GM12878 (cell line): ENCODE measurements around the gene KRTAP19-3. TPM values are rescaled to one million over a fixed set of nuclear protein-coding genes. Genes with fewer than 3 reads are reported as not detected.

ENCODE experiments used
- ATAC-seq: fragments of 200-7000 bp; cut with Tn5 transposase; 3 replicates; pipeline ENCODE4 v1.9.1; 2020; ENCODE audit warnings: mild to moderate bottlenecking, moderate library complexity
- BruUV-seq: library from RNA; stranded (reverse); fragments of 400-500 nt; replicated peaks from 2 replicates; lab custom pipeline; 2021; lab: Mats Ljungman, UMichigan
- CTCF ChIA-PET: fragments of 300-600 bp; sonication (Branson Sonifier 250); formaldehyde crosslinking; extraction: SDS; loops from one replicate; lab custom pipeline; 2021; ENCODE audit warnings: inconsistent platforms; lab: Yijun Ruan, JAX
- POLR2A ChIA-PET: fragments of 350-600 bp; formaldehyde crosslinking; extraction: SDS; loops from one replicate; lab custom pipeline; 2021; ENCODE audit warnings: inconsistent platforms; lab: Charles Lee
- RAD21 ChIA-PET: fragments of 300-600 bp; sonication (Branson Sonifier 250); formaldehyde crosslinking; loops from one replicate; lab custom pipeline; 2023; ENCODE audit warnings: antibody characterized with exemption; ENCODE audit not compliant: unreplicated experiment; lab: Charles Lee
- SMC1A ChIA-PET: fragments of 300-600 bp; sonication (Branson Sonifier 250); formaldehyde crosslinking; loops from one replicate; lab custom pipeline; 2023; ENCODE audit not compliant: unreplicated experiment, uncharacterized antibody; lab: Charles Lee
- DNase-seq: peaks from one replicate; pipeline ENCODE4 v3.0.0-alpha.2; 2011; ENCODE audit warnings: low read depth, low spot score
- FAIRE-seq: peaks from 3 replicates; lab custom pipeline; 2011; peaks lifted over from hg19 to GRCh38; lab: Jason Lieb, UNC
- H2AFZ ChIP-seq: 2 replicates; pipeline ENCODE4 v1.6.0; 2011; ENCODE audit warnings: low read depth, low read length, control low read depth; ENCODE audit not compliant: control insufficient read depth
- H3K27ac ChIP-seq: 2 replicates; pipeline ENCODE4 v1.5.1; 2011; ENCODE audit warnings: control low read depth; ENCODE audit not compliant: control insufficient read depth, insufficient read depth
- H3K27me3 ChIP-seq, 2 experiments: replicated peaks in 1 of 2; 2 replicates each; pipeline versions ENCODE4 v1.6.0 to v1.6.1; 2011; ENCODE audit warnings: low read length in 1 of 2; ENCODE audit not compliant: control insufficient read depth in 2 of 2, insufficient read depth in 2 of 2
- H3K36me3 ChIP-seq, 2 experiments: 2 replicates each; pipeline ENCODE4 v1.5.1; 2011; ENCODE audit warnings: low read length in 1 of 2; ENCODE audit not compliant: control insufficient read depth in 2 of 2, insufficient read depth in 2 of 2
- H3K4me1 ChIP-seq: 2 replicates; pipeline ENCODE4 v1.6.1; 2011; ENCODE audit warnings: mild to moderate bottlenecking, low read length, moderate library complexity, mixed read lengths; ENCODE audit not compliant: control insufficient read depth, insufficient read depth
- H3K4me2 ChIP-seq: 2 replicates; pipeline ENCODE4 v1.6.0; 2011; ENCODE audit warnings: control low read depth; ENCODE audit not compliant: control insufficient read depth, insufficient read depth
- H3K4me3 ChIP-seq: fragments of 200-600 bp; sonication (generic); 2 replicates; pipeline ENCODE4 v1.5.1; 2016
- H3K79me2 ChIP-seq: 2 replicates; pipeline ENCODE4 v1.6.0; 2011; ENCODE audit warnings: low read length; ENCODE audit not compliant: control insufficient read depth, insufficient read depth
- H3K9ac ChIP-seq: 2 replicates; pipeline ENCODE4 v1.8.0; 2011; ENCODE audit warnings: low read length, control low read depth, mixed read lengths; ENCODE audit not compliant: control insufficient read depth, insufficient read depth
- H3K9me3 ChIP-seq: replicated peaks from 3 replicates; pipeline ENCODE4 v1.5.1; 2011; ENCODE audit warnings: mild to moderate bottlenecking, low read length; ENCODE audit not compliant: control insufficient read depth, insufficient read depth
- H4K20me1 ChIP-seq: 2 replicates; pipeline ENCODE4 v1.6.0; 2011; ENCODE audit not compliant: control insufficient read depth, insufficient read depth
- ATF7 ChIP-seq: fragments of 450-650 bp; IDR thresholded peaks from 2 replicates; pipeline ENCODE4 v1.6.1; 2016; ENCODE audit warnings: low read depth, mild to moderate bottlenecking
- EGR1 ChIP-seq, 2 experiments: IDR thresholded peaks; 1 replicate in 1 of 2; 2 replicates in 1 of 2; pipeline ENCODE4 v1.6.1; 2011 to 2012; ENCODE audit warnings: low read depth in 2 of 2, low read length in 2 of 2, borderline replicate concordance in 1 of 2, mild to moderate bottlenecking in 1 of 2, moderate library complexity in 1 of 2
- SUZ12 ChIP-seq: fragments of 200-600 bp; sonication (generic); IDR thresholded peaks from one replicate; pipeline ENCODE4 v1.6.1; 2018; ENCODE audit warnings: antibody characterized with exemption, mild to moderate bottlenecking; ENCODE audit not compliant: unreplicated experiment
- WGBS: methylation state at CpG from one replicate; pipeline ENCODE4 v1.1.6; 2016; ENCODE audit warnings: low lambda C conversion rate; ENCODE audit not compliant: insufficient replicate concordance, insufficient coverage; ENCODE audit errors: missing lambda C conversion rate; 5-methylcytosine and 5-hydroxymethylcytosine counted together
- in situ Hi-C: fragments of 300-500 bp; cut with MboI; formaldehyde crosslinking; loops from 9 replicates; pipeline ENCODE4 v1.14.3; 2018; ENCODE audit warnings: mixed read lengths
- intact Hi-C: fragments of 100-400 bp; cut with micrococcal nuclease; formaldehyde crosslinking; loops from one replicate; pipeline ENCODE4 v1.14.2; 2022; ENCODE audit not compliant: unreplicated experiment
- polyA plus RNA-seq, 11 experiments: library from polyadenylated mRNA; depleted of rRNA in 4 of 11; unstranded in 6 of 11; stranded (reverse) in 5 of 11; fragments of >200 nt; fragmentation: Nextera tagmentation in 4 of 11; fragmentation: Illumina TruSeq in 1 of 11; extraction: Ambion mirVana in 4 of 11; extraction: Trizol in 1 of 11; gene quantifications; 1 replicate in 1 of 11; 2 replicates in 10 of 11; pipeline versions ENCODE4 v1.2.1 to v1.2.3, GENCODE V29; 2011 to 2016; ENCODE audit warnings: inconsistent platforms in 2 of 11, missing spikeins in 2 of 11, low read depth in 1 of 11
- total RNA-seq, 4 experiments: library from RNA; depleted of rRNA in 3 of 4; stranded (reverse); fragments of >200 nt in 3 of 4; fragmentation: Illumina TruSeq in 1 of 4; extraction: Trizol in 1 of 4; gene quantifications; 2 replicates each; pipeline versions ENCODE4 v1.2.1 to v1.2.3, GENCODE V29; 2013 to 2021
- TF ChIP-seq, protein P1 (sequence below): fragments of 150-350 bp; IDR thresholded peaks from 2 replicates; pipeline ENCODE4 v1.6.1; 2016; ENCODE audit warnings: low read depth, low read length
- TF ChIP-seq, protein P2 (sequence below): IDR thresholded peaks from 2 replicates; pipeline ENCODE4 v1.6.1; 2012; ENCODE audit warnings: improper control_type of control experiment, low read depth, low read length; ENCODE audit not compliant: insufficient replicate concordance
- TF ChIP-seq, protein P3 (sequence below): IDR thresholded peaks from 2 replicates; pipeline ENCODE4 v1.6.1; 2011; ENCODE audit warnings: borderline replicate concordance, low read depth, mild to moderate bottlenecking, moderate library complexity, low read length; ENCODE audit not compliant: insufficient read depth, poor library complexity, severe bottlenecking

KRTAP19-3 gene
- total and polyA plus RNA-seq, 10 of the 15 experiments (the other 5 are each of a cell fraction or from before 2014, with no cell fraction given) = not detected

DNA sequence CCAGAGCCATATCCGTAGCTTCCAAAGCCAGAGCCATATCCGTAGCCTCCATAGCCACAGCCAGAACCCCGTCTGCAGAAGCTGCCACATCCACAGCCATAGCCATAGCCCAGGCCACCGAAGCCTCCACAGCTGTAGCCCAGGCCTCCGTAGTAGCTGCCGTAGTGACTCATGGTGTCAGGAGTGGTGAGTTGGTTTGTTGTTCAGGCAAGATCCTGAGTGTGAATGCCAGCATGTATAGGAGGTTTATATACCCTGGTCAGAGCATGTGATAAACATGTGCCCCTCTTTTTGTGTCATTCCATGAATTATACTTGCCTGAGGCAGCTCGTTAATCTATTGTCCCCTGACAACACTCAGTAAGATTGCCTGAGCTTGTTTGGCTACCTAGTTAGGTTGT lies 11.7 kb downstream of the KRTAP19-3 start, which contains the start of gene KRTAP19-1:
TSS of gene KRTAP19-1 (minus strand) at position 223 of the 400 bp plus-strand sequence. CDS start at position 173, 50 bp downstream.
- no peak for ATAC-seq
- in situ Hi-C loops = no loop called here
- no peak within 1 kb of the TSS for H3K4me2 ChIP-seq
- H3K4me1 ChIP-seq = no peaks in the 10 kb centered on the region
- CTCF ChIA-PET = no interaction called here
- intact Hi-C loops = no loop called here
- no TSS peak for BruUV-seq
- TF ChIP-seq, protein P1, sequence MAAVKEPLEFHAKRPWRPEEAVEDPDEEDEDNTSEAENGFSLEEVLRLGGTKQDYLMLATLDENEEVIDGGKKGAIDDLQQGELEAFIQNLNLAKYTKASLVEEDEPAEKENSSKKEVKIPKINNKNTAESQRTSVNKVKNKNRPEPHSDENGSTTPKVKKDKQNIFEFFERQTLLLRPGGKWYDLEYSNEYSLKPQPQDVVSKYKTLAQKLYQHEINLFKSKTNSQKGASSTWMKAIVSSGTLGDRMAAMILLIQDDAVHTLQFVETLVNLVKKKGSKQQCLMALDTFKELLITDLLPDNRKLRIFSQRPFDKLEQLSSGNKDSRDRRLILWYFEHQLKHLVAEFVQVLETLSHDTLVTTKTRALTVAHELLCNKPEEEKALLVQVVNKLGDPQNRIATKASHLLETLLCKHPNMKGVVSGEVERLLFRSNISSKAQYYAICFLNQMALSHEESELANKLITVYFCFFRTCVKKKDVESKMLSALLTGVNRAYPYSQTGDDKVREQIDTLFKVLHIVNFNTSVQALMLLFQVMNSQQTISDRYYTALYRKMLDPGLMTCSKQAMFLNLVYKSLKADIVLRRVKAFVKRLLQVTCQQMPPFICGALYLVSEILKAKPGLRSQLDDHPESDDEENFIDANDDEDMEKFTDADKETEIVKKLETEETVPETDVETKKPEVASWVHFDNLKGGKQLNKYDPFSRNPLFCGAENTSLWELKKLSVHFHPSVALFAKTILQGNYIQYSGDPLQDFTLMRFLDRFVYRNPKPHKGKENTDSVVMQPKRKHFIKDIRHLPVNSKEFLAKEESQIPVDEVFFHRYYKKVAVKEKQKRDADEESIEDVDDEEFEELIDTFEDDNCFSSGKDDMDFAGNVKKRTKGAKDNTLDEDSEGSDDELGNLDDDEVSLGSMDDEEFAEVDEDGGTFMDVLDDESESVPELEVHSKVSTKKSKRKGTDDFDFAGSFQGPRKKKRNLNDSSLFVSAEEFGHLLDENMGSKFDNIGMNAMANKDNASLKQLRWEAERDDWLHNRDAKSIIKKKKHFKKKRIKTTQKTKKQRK = no peak
- TF ChIP-seq, all 136 proteins: peak for 0
- Histone ChIP-seq H4K20me1 (no peaks in the 10 kb centered on the region), H3K9me3 (no peaks in the 10 kb centered on the region), H3K27ac (no peak within 1 kb of the TSS), H3K27me3 (no peaks in the 10 kb centered on the region), H3K79me2 (no peaks in the 10 kb centered on the region), H3K36me3 (no peaks in the 10 kb centered on the region), H2AFZ (no peak within 1 kb of the TSS), H3K4me3 (no peak within 1 kb of the TSS), H3K9ac (no peak within 1 kb of the TSS)
- RAD21 ChIA-PET = no interaction called here
- SMC1A ChIA-PET = no interaction called here
- DNase-seq (no peak), FAIRE-seq (no peak)
- POLR2A ChIA-PET = no interaction called here
- WGBS = 18% methylated on average over 7 of the region's 7 CpGs

DNA sequence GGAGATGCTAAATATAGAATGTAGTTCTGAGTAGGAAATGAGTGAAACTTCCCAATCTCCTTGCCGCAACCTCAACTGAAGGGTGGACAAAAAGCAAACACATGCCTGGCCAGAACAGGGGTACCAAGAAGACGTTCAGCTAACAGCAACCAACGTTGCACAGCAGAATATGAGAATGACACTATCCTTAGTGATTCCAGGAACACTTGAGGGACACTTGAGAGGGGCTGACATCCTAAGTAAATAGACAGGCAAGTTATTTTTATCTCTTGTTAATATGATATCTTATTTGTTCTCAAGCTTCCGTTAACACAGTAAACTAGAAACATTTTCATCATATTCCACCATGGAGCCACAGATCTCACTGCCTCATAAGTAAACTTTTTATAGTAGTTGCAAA lies 12.6 kb downstream of the KRTAP19-3 start:
- FAIRE-seq = no peak
- no peaks in the 10 kb centered on the region for H3K9me3 ChIP-seq
- WGBS = 27% methylated on average over 4 of the region's 4 CpGs
- H3K79me2 ChIP-seq = no peaks in the 10 kb centered on the region
- no TSS peak for BruUV-seq
- no peak overlapping the region for H2AFZ ChIP-seq
- POLR2A ChIA-PET = no interaction called here
- H3K4me3 ChIP-seq = no peak overlapping the region
- no peaks in the 10 kb centered on the region for H3K4me1 ChIP-seq
- SMC1A ChIA-PET = no interaction called here
- RAD21 ChIA-PET = no interaction called here
- CTCF ChIA-PET = no interaction called here
- no peaks in the 10 kb centered on the region for H3K27me3 ChIP-seq
- intact Hi-C loops (no loop called here), in situ Hi-C loops (no loop called here)
- no peaks in the 10 kb centered on the region for H4K20me1 ChIP-seq
- no peak for DNase-seq
- no peak for ATAC-seq
- no peak overlapping the region for H3K4me2 ChIP-seq
- no peak overlapping the region for H3K9ac ChIP-seq
- no peak overlapping the region for H3K27ac ChIP-seq
- no peaks in the 10 kb centered on the region for H3K36me3 ChIP-seq
- TF ChIP-seq SUZ12 (no peak), EGR1 (IDR thresholded peaks at IDR 0.05; ENCODE audit: borderline replicate concordance in 1 of 2, low read depth in 2 of 2, low read length in 2 of 2) (no peak), ATF7 (no peak)
- TF ChIP-seq, protein P2, sequence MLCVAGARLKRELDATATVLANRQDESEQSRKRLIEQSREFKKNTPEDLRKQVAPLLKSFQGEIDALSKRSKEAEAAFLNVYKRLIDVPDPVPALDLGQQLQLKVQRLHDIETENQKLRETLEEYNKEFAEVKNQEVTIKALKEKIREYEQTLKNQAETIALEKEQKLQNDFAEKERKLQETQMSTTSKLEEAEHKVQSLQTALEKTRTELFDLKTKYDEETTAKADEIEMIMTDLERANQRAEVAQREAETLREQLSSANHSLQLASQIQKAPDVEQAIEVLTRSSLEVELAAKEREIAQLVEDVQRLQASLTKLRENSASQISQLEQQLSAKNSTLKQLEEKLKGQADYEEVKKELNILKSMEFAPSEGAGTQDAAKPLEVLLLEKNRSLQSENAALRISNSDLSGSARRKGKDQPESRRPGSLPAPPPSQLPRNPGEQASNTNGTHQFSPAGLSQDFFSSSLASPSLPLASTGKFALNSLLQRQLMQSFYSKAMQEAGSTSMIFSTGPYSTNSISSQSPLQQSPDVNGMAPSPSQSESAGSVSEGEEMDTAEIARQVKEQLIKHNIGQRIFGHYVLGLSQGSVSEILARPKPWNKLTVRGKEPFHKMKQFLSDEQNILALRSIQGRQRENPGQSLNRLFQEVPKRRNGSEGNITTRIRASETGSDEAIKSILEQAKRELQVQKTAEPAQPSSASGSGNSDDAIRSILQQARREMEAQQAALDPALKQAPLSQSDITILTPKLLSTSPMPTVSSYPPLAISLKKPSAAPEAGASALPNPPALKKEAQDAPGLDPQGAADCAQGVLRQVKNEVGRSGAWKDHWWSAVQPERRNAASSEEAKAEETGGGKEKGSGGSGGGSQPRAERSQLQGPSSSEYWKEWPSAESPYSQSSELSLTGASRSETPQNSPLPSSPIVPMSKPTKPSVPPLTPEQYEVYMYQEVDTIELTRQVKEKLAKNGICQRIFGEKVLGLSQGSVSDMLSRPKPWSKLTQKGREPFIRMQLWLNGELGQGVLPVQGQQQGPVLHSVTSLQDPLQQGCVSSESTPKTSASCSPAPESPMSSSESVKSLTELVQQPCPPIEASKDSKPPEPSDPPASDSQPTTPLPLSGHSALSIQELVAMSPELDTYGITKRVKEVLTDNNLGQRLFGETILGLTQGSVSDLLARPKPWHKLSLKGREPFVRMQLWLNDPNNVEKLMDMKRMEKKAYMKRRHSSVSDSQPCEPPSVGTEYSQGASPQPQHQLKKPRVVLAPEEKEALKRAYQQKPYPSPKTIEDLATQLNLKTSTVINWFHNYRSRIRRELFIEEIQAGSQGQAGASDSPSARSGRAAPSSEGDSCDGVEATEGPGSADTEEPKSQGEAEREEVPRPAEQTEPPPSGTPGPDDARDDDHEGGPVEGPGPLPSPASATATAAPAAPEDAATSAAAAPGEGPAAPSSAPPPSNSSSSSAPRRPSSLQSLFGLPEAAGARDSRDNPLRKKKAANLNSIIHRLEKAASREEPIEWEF = no peak
- TF ChIP-seq, protein P3, sequence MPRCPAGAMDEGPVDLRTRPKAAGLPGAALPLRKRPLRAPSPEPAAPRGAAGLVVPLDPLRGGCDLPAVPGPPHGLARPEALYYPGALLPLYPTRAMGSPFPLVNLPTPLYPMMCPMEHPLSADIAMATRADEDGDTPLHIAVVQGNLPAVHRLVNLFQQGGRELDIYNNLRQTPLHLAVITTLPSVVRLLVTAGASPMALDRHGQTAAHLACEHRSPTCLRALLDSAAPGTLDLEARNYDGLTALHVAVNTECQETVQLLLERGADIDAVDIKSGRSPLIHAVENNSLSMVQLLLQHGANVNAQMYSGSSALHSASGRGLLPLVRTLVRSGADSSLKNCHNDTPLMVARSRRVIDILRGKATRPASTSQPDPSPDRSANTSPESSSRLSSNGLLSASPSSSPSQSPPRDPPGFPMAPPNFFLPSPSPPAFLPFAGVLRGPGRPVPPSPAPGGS = no peak
